HL-60/S4 treated with retinoic acid at 250 ng/mL for 4 days and 3 days (cell line): ENCODE data around the gene ASMTL.
"Not testable (repeated sequence)": the region's sequence is repeated elsewhere in the genome, so short reads cannot be mapped to it uniquely, and the experiment has no call there.

Experiments
- in situ Hi-C: fragments of 300-500 bp; cut with MboI; formaldehyde crosslinking; loops from 2 replicates; pipeline ENCODE4 v1.7.0; 2022; ENCODE audit warnings: low sequenced_read_pairs

Gene ASMTL

DNA sequence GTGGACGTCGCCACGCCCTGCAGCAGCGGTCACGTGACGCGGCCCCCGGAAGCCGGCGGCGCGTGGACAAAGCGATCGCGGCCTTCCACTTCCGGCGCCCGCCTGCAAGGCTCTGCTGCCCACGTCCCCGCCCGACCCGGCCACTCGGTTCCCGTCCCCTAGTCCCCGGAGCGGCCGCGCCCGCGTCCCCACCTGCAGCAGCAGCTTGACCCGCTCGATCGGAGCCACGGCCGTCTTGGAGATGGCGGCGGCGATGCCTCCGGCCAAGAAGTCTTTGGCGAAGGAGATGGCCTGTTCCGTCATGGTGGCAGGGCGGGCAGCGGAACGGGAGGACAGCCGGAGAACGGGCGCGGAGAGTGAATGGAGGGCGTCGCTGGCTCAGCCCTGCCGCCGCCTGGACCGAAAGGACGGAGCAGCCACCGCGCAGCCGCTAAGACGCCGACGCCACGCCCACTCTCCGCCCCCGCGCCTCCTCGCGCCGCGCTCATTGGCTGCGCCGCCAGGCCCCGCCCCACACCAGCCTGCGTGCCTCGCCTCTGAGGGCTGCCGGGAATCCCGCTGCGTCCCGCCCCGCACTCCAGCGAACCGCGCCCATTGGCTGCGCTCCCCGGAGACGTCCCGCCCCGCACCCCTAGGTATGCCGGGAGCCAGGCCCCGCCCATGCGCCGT is 60.9 kb downstream of the ASMTL start, which contains the start of gene SLC25A6:
SLC25A6 (minus strand) TSS at position 407 of the 669 bp plus-strand sequence; CDS start at position 303, 104 bp downstream.
- in situ Hi-C loops: no loop called here

DNA sequence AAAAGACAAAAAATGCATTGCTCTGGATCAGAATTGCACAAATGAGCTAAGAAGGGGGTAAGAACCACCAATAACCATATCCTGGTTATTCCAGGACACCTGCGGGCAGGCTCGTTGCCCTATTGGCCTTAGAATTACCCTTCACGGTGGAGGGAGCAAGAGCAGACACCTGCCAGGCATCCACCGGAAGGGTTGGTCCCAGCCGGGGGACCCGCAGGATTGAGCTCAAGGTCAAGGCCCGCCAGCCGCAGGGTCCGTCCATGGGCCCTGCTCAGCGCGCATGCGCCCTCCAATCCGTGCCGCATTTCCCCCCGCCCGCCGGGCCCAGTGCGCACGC is 61.4 kb downstream of the ASMTL start:
- in situ Hi-C loops: no loop called here

DNA sequence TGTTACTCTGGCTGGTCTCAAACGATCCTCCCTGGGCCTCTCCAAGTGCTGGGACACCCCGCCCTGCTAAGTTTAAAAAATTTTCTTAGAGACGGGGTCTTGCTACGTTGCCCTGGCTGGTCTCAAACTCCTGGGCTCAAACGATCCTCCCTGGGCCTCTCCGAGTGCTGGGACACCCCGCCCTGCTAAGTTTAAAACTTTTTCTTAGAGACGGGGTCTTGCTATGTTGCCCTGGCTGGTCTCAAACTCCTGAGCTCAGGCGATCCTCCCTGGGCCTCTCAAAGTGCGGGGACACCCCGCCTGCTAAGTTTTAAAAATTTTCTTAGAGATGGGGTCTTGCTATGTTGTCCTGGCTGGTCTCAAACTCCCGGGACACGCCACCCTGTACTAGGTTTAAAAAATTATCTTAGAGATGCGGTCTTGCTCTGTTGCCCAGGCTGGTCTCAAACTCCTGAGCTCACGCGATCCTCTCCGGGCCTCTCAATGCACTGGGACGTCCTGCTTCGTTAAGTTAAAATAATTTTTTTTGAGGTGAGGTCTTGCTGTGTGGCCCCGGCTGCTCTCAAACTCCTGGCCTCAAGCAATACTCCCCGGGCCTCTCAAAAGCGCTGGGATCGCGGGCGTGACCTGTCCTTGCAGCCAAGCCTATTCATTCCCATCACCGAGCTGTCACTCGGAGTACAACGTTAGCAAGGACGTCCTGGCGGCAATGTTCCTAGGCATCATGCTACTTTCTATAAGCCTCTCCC is 61.9 kb downstream of the ASMTL start:
- in situ Hi-C loops: no loop called here

DNA sequence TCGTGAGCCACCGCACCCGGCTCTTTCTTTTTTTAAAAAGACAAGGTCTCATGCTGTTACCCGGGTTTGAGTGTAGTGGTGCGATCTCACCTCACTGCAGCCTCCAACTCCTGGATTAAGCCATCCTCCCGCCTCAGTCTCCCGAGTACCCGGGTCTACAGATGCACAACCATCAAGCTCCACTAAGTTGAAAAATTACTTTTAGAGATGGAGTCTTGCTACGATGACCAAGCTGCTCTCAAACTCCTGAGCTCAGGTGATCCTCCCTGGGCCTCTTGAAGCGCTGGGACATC is 62.8 kb downstream of the ASMTL start:
- in situ Hi-C loops: no loop called here

DNA sequence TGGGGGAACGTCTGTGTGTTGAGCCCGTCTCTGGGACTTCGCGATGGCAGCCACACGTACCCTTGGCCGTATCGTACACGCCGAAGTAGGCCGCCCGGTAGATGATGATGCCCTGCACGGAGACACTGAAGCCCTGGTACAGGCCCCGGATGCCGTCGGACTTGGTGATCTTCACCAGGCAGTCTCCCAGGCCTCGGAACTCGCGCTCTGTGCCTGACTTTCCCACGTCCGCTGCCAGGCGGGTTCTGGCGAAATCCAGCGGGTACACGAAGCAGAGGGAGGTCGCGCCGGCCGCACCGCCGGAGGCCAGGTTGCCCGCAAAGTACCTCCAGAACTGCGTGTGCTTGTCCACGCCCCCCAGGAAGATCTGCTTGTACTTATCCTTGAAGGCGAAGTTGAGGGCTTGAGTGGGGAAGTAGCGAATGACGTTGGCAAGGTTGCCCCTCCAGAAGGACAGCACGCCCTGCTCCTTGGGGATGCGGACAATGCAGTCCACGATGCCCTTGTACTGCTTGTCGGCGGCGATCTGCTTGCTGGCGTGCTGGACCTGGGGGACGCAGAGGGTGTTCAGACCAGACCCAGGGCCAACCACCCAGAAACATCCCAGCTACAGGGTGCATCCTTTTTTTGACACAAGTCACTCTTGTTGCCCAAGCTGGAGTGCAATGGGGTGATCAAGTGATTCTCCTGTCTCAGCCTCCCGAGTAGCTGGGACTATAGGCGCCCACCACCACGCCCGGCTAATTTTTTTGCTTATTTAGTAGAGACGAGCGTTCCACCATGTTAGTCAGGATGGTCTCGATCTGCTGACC is 63.3 kb downstream of the ASMTL start:
- in situ Hi-C loops: no loop called here

DNA sequence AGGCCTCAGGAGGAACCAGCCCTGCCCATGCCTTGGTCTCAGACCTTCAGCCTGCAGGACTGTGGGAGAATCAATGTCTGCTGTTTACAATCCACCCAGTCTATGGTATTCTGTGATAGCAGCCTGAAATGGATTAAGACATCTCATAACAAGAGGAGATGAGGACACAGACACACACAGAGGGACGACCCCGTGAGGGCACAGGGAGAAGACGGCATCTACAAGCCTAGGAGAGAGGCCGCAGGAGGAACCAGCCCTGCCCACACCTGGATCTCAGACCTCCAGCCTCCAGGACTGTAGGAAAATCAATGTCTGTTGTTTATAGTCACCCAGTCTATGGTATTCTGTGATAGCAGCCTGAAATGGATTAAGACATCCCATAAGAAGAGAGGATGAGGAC is 64.1 kb downstream of the ASMTL start:
- in situ Hi-C loops: no loop called here

DNA sequence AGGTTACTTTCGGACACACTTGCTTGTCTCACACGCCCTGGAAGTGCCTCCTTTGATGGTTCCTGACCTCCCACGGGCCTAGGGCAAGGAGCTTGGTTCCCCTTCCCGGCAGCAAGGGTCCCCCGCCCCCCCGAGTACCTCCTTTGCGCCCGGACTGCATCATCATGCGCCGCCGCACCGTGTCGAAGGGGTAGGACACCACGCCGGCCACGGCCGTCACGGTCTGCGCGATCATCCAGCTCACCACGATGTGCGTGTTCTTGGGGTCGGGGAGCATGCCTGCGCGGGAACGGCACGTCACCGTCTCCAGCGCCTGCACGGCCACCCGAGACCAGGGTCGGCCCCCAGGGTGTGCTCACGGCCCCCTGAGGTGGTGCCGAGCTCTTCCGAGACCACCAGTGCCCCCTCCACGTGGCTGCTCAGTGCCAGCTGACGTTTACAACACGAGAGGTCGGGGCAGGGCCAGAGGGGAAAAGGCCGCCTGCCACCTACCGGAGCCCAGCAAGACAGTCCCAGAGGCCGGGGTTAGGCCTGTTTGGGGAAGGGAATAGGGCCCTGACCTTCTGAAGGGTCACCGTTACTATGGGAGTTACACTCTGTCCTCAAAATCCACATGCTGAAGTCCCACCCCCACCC is 65.5 kb downstream of the ASMTL start:
- in situ Hi-C loops: no loop called here

DNA sequence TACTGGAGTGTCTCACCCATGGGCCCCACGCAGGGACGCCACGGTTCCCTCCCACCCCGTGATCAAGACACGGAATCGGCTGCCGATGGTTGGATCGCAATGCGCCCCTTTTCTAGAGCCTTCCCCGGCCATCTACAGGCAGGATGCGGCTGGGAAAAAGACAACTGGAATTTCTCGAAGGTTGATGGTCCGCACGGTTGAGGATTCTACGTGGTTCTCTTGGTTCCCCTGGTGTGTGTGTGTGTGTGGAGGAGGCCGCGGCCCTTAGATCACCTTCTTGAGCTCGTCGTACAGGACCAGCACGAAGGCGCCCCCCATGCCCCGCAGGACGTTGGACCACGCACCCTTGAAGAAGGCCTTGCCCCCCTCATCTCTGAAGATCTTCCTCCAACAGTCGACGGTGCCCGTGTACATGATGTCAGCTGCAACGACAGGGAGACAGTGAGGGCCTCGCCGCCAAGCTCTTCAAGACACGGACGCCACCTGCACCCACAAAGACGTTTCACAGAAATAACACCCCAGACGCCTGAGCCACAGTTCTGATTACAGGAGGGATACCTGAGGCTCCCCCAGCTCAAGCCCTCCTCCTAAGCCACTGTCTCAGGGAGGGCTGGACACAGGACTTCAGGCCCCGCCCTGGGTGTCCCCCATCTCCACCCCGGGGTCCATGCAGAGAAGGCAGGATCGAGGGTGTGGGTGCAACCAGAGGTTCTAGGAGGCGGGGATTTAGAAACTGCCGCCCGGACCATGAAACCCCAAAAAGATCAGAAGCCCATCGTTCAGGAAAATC is 66.2 kb downstream of the ASMTL start:
- in situ Hi-C loops: no loop called here

DNA sequence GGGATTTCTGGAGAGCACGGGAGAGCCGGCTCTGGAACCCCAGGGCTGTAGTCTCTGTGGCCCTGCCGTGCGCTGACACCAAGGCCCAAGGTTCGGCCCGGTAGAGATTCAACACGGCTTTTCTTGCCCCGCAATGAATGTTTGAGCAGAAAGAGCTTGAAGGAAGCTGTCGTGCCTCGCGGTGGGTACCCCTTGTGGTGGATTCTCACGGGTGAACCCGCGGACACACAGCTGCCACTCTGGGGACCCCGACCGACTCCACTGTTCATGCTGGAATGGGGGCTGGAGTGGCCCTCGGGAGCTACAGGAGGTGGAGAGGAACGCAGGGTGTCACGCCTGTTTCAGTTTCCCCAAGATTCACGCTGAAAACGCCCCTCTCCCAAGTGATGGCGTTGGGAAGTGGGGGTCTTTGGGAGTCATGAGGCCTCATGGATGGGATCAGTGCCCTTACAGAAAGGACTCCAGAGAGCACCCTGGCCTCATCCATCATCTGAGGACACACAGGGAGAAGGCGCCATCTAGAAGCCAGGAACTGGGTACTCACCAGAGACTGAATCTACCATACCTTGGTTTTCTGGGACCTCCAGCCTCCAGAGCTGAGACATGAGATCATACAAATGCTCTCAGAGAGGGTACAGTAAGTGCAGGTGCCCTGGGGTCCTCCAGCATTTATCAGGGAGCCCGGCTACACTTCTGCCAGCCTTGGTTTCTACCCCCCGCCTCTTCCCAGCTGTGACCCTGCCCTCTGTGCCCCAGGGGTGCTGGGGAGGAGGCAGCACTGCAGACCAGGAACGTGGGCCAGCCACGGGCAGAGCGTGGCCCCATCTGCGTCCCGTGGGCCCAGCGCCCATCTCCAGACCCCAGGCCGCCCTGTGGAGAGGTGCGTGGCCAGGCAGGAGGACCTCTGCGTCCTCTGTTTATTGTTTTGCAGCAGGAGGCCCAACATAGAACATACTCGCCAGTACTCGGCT is 67.2 kb downstream of the ASMTL start:
- in situ Hi-C loops: no loop called here

DNA sequence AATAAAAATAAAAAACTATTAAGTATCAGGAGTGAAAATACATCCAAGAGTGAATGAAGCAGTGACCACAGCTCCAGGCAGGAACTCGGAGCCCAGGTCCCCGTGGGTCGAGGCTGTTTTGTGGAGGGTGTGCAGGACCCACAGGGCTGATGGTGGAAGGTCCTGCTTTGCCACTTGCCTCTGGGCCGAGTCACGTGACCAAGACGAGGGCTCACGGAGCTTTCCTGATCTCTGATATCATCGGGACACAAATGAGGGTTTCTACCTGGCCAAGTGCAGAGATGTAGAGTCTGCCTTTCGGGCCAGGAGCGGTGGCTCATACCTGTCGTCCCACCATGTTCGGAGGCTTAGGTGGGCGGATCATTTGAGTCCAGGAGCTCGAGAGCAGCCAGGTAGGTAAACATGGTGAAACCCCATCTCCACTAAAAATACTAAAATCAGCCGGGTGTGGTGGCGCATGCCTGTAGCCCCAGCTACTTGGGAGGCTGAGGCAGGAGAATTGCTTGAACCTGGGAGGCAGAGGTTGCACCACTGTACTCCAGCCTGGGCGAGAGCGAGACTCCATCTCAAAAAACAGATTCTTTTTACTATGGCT is 68.0 kb downstream of the ASMTL start:
- in situ Hi-C loops: no loop called here

DNA sequence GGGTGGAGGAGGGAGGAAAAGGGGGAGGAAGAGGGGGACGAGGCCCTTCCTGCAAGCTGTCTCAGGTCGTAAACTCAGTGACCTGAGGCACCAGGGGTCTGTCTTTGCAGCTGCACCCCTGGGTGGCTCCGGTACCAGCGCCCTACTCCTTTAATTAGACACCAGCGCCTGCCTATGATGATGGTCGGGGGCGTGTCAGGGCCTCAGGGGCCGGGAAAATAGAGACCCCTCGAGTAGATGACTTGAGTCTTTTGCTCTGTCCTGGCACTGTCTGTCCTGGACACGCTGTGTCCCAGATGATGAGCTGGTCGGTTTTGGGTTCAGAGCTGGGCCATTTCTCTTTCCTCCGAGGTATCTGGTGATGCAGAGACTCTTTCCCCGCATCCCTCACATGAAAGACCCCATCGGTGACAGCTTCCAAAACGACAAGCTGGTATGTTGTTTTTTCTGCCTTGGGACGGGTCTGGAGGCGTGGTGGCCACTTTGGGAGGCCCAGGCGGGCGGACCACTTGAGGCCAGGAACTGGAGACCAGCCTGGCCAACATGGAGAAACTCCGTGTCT is 72.0 kb downstream of the ASMTL start:
- in situ Hi-C loops: no loop called here

DNA sequence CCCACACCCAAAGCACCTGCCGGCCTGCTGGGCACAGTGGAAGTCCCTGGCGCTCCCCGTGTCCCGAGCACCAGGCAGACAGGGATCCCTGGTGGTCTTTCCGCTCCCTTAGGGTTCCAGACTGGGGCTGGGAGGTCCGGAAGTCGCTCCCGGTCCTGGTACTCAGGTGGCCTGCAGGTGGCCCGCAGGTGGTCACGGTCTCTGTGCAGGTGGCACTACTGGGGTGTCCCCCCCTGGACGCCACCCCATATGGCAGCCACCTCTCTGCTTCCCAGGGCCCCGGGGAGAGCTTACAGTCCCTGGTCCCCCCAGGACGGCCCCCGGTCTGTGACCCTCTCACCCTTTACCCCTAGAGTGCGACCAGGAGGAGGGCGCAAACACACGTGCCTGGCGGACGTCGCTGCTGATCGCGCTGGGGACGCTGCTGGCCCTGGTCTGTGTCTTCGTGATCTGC is 74.4 kb downstream of the ASMTL start:
- in situ Hi-C loops: no loop called here

DNA sequence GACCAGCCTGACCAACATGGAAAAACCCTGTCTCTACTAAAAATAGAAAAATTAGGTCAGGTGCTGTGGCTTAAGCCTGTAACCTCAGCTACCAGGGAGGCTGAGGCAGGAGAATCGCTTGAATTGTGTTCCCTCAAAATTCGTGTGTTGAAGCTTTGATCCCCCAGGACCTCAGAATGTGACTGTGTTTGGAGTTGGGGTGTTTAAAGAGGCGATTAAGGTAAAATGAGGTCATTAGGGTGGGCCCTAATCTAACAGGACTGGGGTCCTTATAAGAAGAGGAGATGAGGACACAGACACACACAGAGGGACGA is 84.4 kb downstream of the ASMTL start:
- in situ Hi-C loops: no loop called here

DNA sequence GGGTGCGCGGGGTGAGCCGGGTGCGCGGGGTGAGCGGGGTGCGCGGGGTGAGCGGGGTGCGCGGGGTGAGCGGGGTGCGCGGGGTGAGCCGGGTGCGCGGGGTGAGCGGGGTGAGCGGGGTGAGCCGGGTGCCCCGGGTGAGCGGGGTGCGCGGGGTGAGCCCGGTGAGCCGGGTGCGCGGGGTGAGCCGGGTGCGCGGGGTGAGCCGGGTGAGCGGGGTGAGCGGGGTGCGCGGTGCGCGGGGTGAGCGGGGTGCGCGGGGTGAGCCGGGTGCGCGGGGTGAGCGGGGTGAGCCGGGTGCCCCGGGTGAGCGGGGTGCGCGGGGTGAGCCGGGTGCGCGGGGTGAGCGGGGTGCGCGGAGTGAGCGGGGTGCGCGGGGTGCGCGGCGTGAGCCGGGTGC is 86.3 kb downstream of the ASMTL start:
- in situ Hi-C loops: not testable (repeated sequence)

DNA sequence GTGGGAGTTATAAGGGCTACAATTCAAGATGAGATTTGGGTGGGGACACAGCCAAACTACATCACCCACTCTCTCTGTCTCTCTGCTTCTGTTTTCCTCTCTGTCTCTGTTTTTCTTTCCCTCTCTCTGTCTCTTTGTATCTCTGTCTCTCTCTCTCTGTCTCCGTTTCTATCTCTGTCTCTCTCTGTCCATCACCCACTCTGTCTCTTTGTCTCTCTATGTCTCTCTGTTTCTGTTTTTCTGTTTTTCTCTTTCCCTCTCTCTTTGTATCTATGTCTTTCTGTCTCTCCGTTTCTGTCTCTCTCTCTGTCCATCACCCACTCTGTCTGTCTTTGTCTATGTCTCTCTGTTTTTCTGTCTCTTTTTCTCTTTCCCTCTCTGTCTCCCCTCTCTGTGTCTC is 90.8 kb downstream of the ASMTL start:
- in situ Hi-C loops: no loop called here

DNA sequence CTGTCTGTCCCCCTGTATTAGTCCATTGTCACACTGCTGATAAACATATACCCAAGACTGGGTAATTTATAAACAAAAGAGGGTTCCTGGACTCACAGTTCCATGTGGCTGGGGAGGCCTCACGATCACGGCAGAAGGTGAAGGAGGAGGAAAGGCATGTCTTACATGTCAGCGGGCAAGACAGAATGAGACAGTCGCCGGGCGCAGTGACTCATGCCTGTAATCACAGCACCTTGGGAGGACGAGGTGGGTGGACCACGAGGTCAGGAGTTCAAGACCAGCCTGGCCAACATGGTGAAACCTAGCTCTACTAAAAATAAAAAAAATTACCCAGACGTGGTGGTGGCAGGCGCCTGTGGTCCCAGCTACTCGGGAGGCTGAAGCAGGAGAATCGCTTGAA is 91.4 kb downstream of the ASMTL start:
- in situ Hi-C loops: no loop called here

DNA sequence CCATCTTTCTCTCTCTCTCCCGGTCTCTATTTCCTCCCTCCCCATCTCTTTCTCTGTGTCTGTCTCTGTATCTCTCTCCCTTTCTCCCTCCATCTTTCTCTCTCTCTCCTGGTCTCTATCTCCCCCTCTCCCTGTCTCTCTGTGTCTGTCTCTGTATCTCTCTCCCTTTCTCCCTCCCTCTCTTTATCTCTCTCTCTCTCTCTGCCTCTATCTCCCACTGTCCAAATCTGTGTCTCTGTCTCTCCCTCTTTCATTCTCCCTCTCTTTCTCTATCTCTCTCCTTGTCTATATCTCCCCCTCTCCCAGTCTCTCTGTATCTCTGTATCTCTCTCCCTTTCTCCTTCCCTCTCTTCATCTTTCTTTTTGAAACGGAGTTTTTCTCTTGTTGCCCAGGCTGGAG is 92.5 kb downstream of the ASMTL start:
- in situ Hi-C loops: no loop called here

DNA sequence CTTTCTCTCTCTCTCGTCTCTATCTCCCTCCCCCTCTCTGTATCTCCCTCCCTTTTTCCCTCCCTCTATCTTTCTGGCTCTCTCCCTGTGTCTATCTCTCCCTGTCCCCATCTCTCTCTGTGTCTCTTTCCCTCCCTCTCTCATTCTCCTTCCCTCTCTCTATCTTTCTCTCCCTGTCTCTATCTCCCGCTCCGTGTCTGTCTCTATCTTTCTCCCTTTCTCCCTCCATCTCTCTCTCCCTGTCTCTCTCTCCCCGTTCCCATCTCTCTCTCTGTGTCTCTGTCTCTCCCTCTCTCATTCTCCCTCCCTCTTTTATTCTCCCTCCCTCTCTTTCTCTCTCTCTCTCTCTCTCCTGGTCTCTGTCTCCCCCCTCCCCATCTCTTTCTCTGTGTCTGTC is 93.2 kb downstream of the ASMTL start:
- in situ Hi-C loops: no loop called here
